Measurements from ENCODE around the gene PRF1. TPM values are rescaled to one million over a fixed set of nuclear protein-coding genes. Genes with fewer than 3 reads are reported as not detected.

Gene PRF1
- total and polyA plus RNA-seq, 2 experiments from 2014 or later, result not detected

- DNase-seq (ENCODE audit: low read depth in 1 of 2, low spot score in 1 of 2), result no peak
- H3K4me3 ChIP-seq, result no peak overlapping the region
- no peaks in the 10 kb centered on the region for H3K4me1 ChIP-seq (ENCODE audit: low read depth)
- H3K36me3 ChIP-seq, result no peaks in the 10 kb centered on the region
- H3K27ac ChIP-seq, result no peak overlapping the region
- TF ChIP-seq CTCF (IDR thresholded peaks at IDR 0.05; ENCODE audit: low read depth, low read length), result no peak
- no peaks in the 10 kb centered on the region for H3K9me3 ChIP-seq (ENCODE audit: low read depth)
- H3K27me3 ChIP-seq, result no peaks in the 10 kb centered on the region
Observed at GRCh38 chr10:70595566-70596016, 7.0 kb downstream of the PRF1 start.

- H3K9me3 ChIP-seq (ENCODE audit: low read depth), result no peaks in the 10 kb centered on the region
- no peak overlapping the region for H3K27ac ChIP-seq
- H3K4me1 ChIP-seq (ENCODE audit: low read depth), result no peaks in the 10 kb centered on the region
Observed at GRCh38 chr10:70594161-70594560, 8.4 kb downstream of the PRF1 start.

GRCh38 chr10:70593513-70593890 lies 9.0 kb downstream of the PRF1 start:
- no peaks in the 10 kb centered on the region for H3K4me1 ChIP-seq (ENCODE audit: low read depth)
- TF ChIP-seq CTCF (IDR thresholded peaks at IDR 0.05; ENCODE audit: low read depth, low read length), result no peak
- no peak for DNase-seq (ENCODE audit: low read depth in 1 of 2, low spot score in 1 of 2)
- H3K9me3 ChIP-seq (ENCODE audit: low read depth), result no peaks in the 10 kb centered on the region
- H3K27me3 ChIP-seq, result no peaks in the 10 kb centered on the region
- no peaks in the 10 kb centered on the region for H3K36me3 ChIP-seq
- no peak overlapping the region for H3K4me3 ChIP-seq
- H3K27ac ChIP-seq, result no peak overlapping the region

More at GRCh38 chr10:70594161-70594560, 8.4 kb downstream of the PRF1 start:
- H3K27me3 ChIP-seq, result no peaks in the 10 kb centered on the region
- TF ChIP-seq CTCF (IDR thresholded peaks at IDR 0.05; ENCODE audit: low read depth, low read length), result no peak
- DNase-seq (ENCODE audit: low read depth in 1 of 2, low spot score in 1 of 2), result no peak
- H3K4me3 ChIP-seq, result no peak overlapping the region
- no peaks in the 10 kb centered on the region for H3K36me3 ChIP-seq

- no peak overlapping the region for H3K27ac ChIP-seq
- H3K4me3 ChIP-seq, result no peak overlapping the region
- no peaks in the 10 kb centered on the region for H3K9me3 ChIP-seq (ENCODE audit: low read depth)
- TF ChIP-seq CTCF (IDR thresholded peaks at IDR 0.05; ENCODE audit: low read depth, low read length), result no peak
- no peaks in the 10 kb centered on the region for H3K36me3 ChIP-seq
- no peaks in the 10 kb centered on the region for H3K27me3 ChIP-seq
- DNase-seq (ENCODE audit: low read depth in 1 of 2, low spot score in 1 of 2), result no peak
- no peaks in the 10 kb centered on the region for H3K4me1 ChIP-seq (ENCODE audit: low read depth)
Observed at GRCh38 chr10:70592746-70593512, 9.6 kb downstream of the PRF1 start.

GRCh38 chr10:70592186-70592735 lies 10.3 kb downstream of the PRF1 start:
- TF ChIP-seq CTCF (IDR thresholded peaks at IDR 0.05; ENCODE audit: low read depth, low read length), result no peak
- no peaks in the 10 kb centered on the region for H3K9me3 ChIP-seq (ENCODE audit: low read depth)
- H3K27me3 ChIP-seq, result no peaks in the 10 kb centered on the region
- H3K36me3 ChIP-seq, result no peaks in the 10 kb centered on the region
- H3K27ac ChIP-seq, result no peak overlapping the region
- DNase-seq (ENCODE audit: low read depth in 1 of 2, low spot score in 1 of 2), result no peak
- no peak overlapping the region for H3K4me3 ChIP-seq
- no peaks in the 10 kb centered on the region for H3K4me1 ChIP-seq (ENCODE audit: low read depth)

Measured in cardiac muscle cell (in vitro differentiated cells and primary cell).